NT2/D1 (cell line): ENCODE data around the gene COPZ1.

Experiments
- SUZ12 ChIP-seq: IDR thresholded peaks from 2 replicates; pipeline ENCODE4 v1.6.1; 2011; ENCODE audit not compliant: insufficient read length, insufficient read depth; ENCODE audit errors: extremely low read depth
- ZNF274 ChIP-seq: IDR thresholded peaks from 2 replicates; pipeline ENCODE4 v1.6.1; 2011; ENCODE audit warnings: mild to moderate bottlenecking, low read depth, low read length

DNA sequence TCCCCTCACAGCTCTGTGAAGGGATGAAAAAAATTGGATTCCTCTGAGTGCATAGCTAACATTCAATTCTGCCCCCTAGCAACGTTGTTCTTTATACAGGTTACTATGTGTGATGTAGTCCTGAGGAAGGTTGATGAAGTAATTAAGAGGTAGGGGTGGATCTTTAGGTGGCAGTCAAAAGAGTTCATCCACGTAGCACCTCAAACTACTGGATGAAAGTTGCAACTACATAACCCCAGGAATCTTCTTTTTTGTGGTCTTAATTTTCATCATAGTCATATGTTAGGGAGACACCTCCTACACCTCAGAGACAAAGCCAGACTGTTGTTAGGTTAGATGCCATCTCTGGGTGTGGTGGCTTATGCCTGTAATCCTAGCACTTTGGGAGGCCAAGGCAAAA, 13.9 kb upstream of the COPZ1 start:
- TF ChIP-seq ZNF274 (no peak), SUZ12 (no peak)
